GM19025 (cell line): ENCODE data around the gene IFNL3.
"Not testable (repeated sequence)": the region's sequence is repeated elsewhere in the genome, so short reads cannot be mapped to it uniquely, and the experiment has no call there.

Source experiments
- ATAC-seq: cut with Tn5 transposase; IDR thresholded peaks from one replicate; pipeline ENCODE4 v1.9.1; 2021; ENCODE audit warnings: mild to moderate bottlenecking, low read depth, moderate library complexity; ENCODE audit not compliant: unreplicated experiment

Gene IFNL3

DNA sequence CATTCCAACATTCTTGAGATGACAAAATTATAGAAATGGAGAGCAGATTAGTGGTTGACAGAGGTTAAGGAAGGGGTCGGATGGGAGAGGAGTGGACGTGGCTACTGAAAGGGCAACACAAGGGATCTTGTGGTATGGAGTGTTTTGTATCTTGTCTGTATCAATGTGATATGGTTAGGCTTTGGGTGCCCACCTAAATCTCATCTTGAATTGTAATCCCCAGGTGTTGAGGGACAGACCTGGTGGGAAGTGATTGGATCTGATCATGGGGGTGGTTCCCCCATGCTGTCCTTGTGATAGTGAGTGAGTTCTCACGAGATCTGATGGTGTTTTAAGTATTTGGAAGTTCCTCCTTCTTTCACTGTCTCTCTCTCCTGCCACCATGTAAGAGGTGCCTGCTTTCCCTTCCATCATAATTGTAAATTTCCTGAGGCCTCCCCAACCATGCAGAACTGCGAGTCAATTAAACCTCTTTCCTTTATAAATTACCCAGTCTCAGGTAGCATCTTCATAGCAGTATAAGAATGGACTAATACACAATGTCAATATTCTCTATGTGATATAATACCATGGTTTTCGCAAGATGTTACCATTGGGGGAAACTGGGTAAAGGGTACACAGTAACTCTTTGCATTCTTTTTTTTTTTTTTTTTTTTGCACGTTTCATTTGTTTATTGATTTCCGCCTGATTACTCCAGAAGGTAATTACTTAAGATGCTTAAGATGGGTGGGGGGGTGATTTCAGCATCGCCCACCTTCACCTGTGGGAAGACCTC, 8.8 kb upstream of the IFNL3 start:
- no peak for ATAC-seq

GRCh38 chr19:39252458-39252857, 7.7 kb upstream of the IFNL3 start:
- ATAC-seq: no peak

GRCh38 chr19:39251846-39252245, 7.0 kb upstream of the IFNL3 start:
- ATAC-seq: no peak

DNA sequence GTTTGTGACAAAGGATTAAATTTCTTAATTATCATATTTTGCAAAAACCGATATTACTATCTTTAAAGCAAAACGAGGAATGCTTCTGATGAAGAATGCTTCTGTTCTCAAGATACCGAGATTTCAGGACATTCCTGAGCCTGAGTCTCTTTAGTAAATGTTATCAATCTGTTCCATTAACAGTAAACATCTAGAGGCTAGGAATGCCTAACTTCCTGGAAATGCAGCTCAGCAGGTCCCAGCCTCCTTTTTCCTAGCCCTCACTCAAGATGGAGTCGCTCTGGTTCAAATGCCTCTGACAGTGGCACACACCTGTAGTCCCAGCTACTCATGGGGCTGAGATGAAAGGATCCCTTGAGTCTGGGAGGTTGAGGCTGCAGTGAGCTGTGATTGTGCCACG, 6.3 kb upstream of the IFNL3 start:
- ATAC-seq: no peak

GRCh38 chr19:39248806-39249205, 4.0 kb upstream of the IFNL3 start, which contains the start of gene IFNL4:
Gene IFNL4, minus strand, starts transcription at chr19:39248856.
- no peak for ATAC-seq

- ATAC-seq: no peak
Measured at GRCh38 chr19:39247701-39248664, 3.2 kb upstream of the IFNL3 start.

- ATAC-seq: no peak
Measured at GRCh38 chr19:39246951-39247669, 2.3 kb upstream of the IFNL3 start.

- ATAC-seq: not testable (repeated sequence)
Measured at GRCh38 chr19:39245166-39245565, 360 bp upstream of the IFNL3 start.

DNA sequence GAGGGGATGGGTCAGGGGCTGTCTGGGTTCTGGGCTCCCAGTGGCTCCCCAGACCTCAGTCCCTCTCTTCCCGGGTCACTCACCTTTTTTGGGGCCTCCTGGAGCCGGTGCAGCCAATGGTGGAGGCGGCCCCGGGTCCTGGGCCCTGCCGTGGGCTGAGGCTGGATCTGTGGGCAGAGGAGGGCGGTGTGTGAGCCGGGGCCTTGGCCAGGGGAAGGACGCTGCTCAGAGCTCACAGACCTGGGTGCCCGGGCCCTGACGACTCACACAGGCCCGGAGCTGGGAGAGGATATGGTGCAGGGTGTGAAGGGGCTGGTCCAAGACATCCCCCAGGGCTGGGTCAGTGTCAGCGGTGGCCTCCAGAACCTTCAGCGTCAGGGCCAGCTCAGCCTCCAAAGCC, 1.1 kb downstream of the IFNL3 start:
- not testable (repeated sequence) for ATAC-seq

GRCh38 chr19:39240421-39240820, 4.4 kb downstream of the IFNL3 start:
- ATAC-seq: no peak

DNA sequence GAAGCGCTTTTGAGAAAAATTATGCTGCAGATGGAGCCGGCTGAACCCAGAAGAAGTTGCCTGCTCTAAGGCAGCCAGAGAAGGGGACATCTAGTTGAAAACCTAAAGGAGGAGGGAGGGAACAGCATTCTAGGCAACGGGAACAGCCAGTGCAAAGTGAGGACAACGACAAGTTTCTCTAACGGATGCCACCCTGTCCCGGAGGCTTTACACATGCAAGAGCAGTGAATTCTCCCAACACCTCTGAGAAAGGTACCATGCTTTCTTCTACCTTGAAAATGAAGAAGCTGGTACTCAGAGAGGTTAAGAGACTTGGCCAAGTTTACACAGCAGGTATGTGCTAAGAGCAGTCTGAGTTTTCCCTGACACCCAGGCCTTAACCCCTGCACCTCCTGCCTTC, 5.9 kb downstream of the IFNL3 start:
- no peak for ATAC-seq

- ATAC-seq: no peak
Measured at GRCh38 chr19:39238209-39238608, 6.6 kb downstream of the IFNL3 start.

DNA sequence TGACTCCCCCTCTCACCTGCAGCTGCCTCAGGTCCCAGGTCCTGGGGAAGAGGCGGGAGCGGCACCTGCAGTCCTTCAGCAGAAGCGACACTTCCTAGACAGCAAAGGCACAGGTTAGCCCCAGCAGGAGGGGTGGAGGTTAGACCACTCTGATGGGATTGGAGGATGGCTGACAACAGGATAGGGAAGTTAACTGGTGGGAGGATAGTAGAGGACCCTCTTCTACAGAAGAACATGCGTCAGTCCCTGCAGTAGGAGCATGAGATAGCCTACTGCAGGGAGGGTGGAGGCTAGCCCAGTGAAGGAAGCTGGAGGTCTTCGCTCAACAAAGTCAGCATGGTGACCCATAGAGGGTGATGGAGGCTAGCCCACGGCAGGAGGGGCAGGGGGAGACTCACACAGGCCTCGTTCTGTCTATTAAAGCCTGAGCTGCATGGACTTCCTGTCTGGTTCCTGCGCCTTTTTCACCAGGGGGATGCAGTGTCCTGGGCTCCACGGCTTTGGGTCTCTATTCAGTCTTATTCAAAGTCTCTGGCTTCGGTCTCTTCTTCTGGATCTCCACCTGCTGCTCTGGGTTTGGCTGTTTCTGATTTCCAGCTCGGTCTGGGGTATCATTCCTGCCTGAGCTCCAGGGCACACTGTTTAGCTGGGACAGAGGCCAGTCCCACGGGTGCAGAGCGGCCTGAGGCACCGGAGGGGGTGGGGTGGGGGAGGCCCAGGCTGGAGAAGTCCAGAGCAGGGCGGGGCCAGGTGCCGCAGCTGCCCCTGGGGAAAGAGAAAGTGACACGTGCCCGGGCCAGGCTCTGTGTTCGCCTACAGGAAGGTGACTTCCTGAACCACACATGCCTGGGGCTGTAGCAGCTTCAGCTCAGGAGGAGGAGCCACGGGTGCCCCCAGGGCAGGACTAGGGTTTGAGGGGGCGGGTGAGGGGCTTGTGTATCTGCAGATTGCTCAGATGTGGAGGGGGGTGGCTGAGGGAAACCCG, 7.3 kb downstream of the IFNL3 start:
- ATAC-seq: no peak

DNA sequence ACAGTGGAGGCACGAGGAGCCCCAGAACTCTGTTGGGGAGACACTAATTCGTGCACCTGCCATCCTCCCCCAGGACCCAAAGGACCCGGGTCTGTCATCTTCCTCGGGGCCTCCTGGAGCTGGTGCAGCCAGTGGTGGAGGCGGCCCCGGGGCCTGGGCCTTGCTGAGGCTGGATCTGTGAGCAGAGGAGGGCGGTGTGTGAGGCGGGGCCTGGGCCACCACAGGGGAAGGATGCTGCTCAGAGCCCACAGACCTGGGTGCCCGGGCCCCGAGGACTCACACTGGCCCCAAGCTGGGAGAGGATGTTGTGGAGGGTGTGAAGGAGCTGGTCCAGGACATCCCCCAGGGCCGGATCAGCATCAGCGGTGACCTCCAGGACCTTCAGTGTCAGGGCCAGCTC, 8.3 kb downstream of the IFNL3 start:
- no peak for ATAC-seq

GRCh38 chr19:39232708-39233107, 12.1 kb downstream of the IFNL3 start:
- ATAC-seq: no peak

- ATAC-seq: no peak
Measured at GRCh38 chr19:39230096-39230764, 14.6 kb downstream of the IFNL3 start.

DNA sequence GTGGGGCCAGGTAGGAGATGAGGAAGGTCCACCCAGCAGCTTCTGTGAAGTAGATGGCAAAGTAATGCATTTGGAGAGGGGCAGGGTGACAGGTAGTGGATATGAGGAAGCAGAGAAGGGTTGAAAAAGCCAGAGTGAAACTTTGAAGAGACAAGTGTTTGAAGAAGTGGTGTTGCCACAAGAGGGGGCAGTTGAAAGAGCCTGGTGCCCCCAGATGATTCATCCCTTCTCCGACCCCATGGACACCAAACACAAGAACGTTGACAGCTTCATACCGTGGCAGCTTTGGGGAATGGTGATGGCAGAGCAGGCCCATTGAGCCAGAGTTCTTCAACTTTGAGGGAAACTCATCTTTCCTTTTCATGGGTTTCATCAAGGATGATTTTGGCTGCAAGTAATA, 19.9 kb downstream of the IFNL3 start:
- no peak for ATAC-seq

DNA sequence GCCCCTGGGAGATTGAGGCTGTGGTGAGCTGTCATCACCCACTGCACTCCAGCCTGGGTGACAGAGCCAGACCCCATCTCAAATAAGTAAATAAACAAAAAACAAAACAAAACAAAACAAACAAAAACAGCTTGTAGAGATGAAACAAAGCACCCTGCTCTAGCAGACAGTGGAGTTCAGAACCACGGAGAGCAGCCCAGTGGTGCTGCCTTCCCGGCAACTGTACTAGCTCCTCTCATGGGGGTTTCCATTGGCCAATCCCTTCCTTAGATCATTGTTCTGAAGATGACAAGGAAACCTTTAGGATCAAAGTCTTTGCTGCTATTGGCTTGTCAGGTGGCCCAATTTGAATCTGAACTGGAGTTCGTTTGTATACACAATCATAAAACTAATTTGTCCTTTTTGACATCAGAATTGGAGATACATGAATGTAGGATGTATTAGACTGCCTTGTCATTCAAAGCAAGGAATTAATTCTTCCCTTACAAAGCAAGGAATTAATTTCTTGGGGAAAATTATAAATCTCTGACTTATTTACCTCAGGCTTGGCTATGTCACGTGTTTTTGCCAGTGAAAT, 21.0 kb downstream of the IFNL3 start:
- no peak for ATAC-seq

DNA sequence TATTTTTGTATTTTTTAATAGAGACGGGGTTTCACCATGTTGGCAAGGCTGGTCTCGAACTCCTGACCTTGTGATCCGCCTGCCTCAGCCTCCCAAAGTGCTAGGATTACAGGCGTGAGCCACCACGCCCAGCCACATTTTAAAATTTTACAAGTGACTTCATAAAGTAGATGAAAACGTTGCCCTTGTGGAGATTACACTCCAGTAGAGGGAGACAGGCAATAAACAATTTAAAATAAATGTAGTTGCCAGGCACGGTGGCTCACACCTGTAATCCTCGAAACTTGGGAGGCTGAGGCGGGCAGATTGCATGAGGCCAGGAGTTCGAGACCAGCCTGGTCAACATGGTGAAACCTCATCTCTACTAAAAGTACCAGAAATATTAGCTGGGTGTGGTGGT, 25.7 kb downstream of the IFNL3 start:
- ATAC-seq: not testable (repeated sequence)
